H9 (cell line): ENCODE data around the gene FAM98C. TPM values are rescaled to one million over a fixed set of nuclear protein-coding genes. Genes with fewer than 3 reads are reported as not detected.

ENCODE experiments used
- DNase-seq: peaks from one replicate; pipeline ENCODE4 v3.0.0-alpha.2; 2017
- H2AFZ ChIP-seq: one replicate; pipeline ENCODE4 v1.6.1; 2013; ENCODE audit warnings: mild to moderate bottlenecking, low read length, control low read depth, moderate library complexity
- H2AK5ac ChIP-seq: 2 replicates; pipeline ENCODE4 v1.6.1; 2013; ENCODE audit warnings: low read length, control low read depth, mixed read lengths; ENCODE audit not compliant: insufficient read length
- H2BK120ac ChIP-seq: one replicate; pipeline ENCODE4 v1.6.1; 2013; ENCODE audit warnings: low read depth, mild to moderate bottlenecking, low read length, control low read depth, inconsistent platforms; ENCODE audit not compliant: poor library complexity, severe bottlenecking
- H2BK12ac ChIP-seq: 2 replicates; pipeline ENCODE4 v1.6.1; 2013; ENCODE audit warnings: low read length, control low read depth, mixed read lengths, low read depth; ENCODE audit not compliant: insufficient read length
- H2BK15ac ChIP-seq: 2 replicates; pipeline ENCODE4 v1.6.1; 2013; ENCODE audit warnings: low read depth, low read length, control low read depth
- H2BK20ac ChIP-seq: one replicate; pipeline ENCODE4 v1.6.1; 2013; ENCODE audit warnings: low read depth, mild to moderate bottlenecking, low read length, control low read depth, inconsistent platforms; ENCODE audit not compliant: poor library complexity, severe bottlenecking
- H2BK5ac ChIP-seq: 2 replicates; pipeline ENCODE4 v1.6.1; 2013; ENCODE audit warnings: low read length, control low read depth, mixed read lengths; ENCODE audit not compliant: insufficient read length
- H3K14ac ChIP-seq: 2 replicates; pipeline ENCODE4 v1.6.1; 2013; ENCODE audit warnings: low read length, control low read depth; ENCODE audit not compliant: insufficient read depth
- H3K18ac ChIP-seq: 2 replicates; pipeline ENCODE4 v1.6.1; 2013; ENCODE audit warnings: low read depth, mild to moderate bottlenecking, mixed read lengths, low read length, control low read depth; ENCODE audit not compliant: insufficient read length
- H3K23ac ChIP-seq: 2 replicates; pipeline ENCODE4 v1.6.1; 2013; ENCODE audit warnings: low read length, control low read depth, mixed read lengths, low read depth; ENCODE audit not compliant: insufficient read length
- H3K23me2 ChIP-seq: 2 replicates; pipeline ENCODE4 v1.6.1; 2013; ENCODE audit warnings: low read depth, mild to moderate bottlenecking, mixed read lengths, low read length, control low read depth; ENCODE audit not compliant: insufficient read length, poor library complexity, severe bottlenecking
- H3K27ac ChIP-seq: 2 replicates; pipeline ENCODE4 v1.5.1; 2013; ENCODE audit warnings: low read length, control low read depth, mixed read lengths, low read depth; ENCODE audit not compliant: insufficient read length
- H3K27me3 ChIP-seq: 2 replicates; pipeline ENCODE4 v1.6.1; 2013; ENCODE audit warnings: low read length, control low read depth, inconsistent platforms; ENCODE audit not compliant: insufficient read depth
- H3K4ac ChIP-seq: 2 replicates; pipeline ENCODE4 v1.6.1; 2013; ENCODE audit warnings: low read depth, mild to moderate bottlenecking, control low read depth, inconsistent platforms, low read length, moderate library complexity
- H3K4me1 ChIP-seq: 2 replicates; pipeline ENCODE4 v1.6.1; 2013; ENCODE audit warnings: low read length, control low read depth, inconsistent platforms; ENCODE audit not compliant: insufficient read depth
- H3K4me2 ChIP-seq: 2 replicates; pipeline ENCODE4 v1.6.1; 2013; ENCODE audit warnings: low read length, control low read depth, mixed read lengths; ENCODE audit not compliant: insufficient read length, insufficient read depth
- H3K56ac ChIP-seq: 2 replicates; pipeline ENCODE4 v1.6.1; 2013; ENCODE audit warnings: low read depth, mild to moderate bottlenecking, mixed read lengths, low read length, control low read depth; ENCODE audit not compliant: insufficient read length
- H3K79me1 ChIP-seq: 2 replicates; pipeline ENCODE4 v1.6.1; 2013; ENCODE audit warnings: low read depth, mild to moderate bottlenecking, moderate library complexity, low read length, control low read depth, inconsistent platforms; ENCODE audit not compliant: insufficient read depth, poor library complexity, severe bottlenecking
- H3K79me2 ChIP-seq: 2 replicates; pipeline ENCODE4 v1.6.1; 2013; ENCODE audit warnings: low read length, control low read depth, inconsistent platforms; ENCODE audit not compliant: insufficient read depth
- H3K9ac ChIP-seq: 2 replicates; pipeline ENCODE4 v1.6.1; 2013; ENCODE audit warnings: low read length, control low read depth, mixed read lengths; ENCODE audit not compliant: insufficient read length; ENCODE audit errors: extremely low read depth
- H3K9me3 ChIP-seq: one replicate; pipeline ENCODE4 v1.6.1; 2013; ENCODE audit warnings: low read depth, low read length, inconsistent platforms; ENCODE audit not compliant: control insufficient read depth
- H3T11ph ChIP-seq: one replicate; pipeline ENCODE4 v1.6.1; 2013; ENCODE audit warnings: mild to moderate bottlenecking, low read length, control low read depth, inconsistent platforms
- H4K20me1 ChIP-seq: one replicate; pipeline ENCODE4 v1.6.1; 2013; ENCODE audit not compliant: control insufficient read depth, insufficient read length, insufficient read depth
- H4K5ac ChIP-seq: 2 replicates; pipeline ENCODE4 v1.6.1; 2013; ENCODE audit warnings: low read depth, mild to moderate bottlenecking, mixed read lengths, low read length, control low read depth; ENCODE audit not compliant: insufficient read length
- H4K8ac ChIP-seq: replicated peaks from 2 replicates; pipeline ENCODE4 v1.6.1; 2013; ENCODE audit warnings: low read length, control low read depth, mixed read lengths, low read depth; ENCODE audit not compliant: insufficient read length
- H4K91ac ChIP-seq: 2 replicates; pipeline ENCODE4 v1.6.1; 2013; ENCODE audit warnings: low read depth, mild to moderate bottlenecking, moderate library complexity, mixed read lengths, low read length, control low read depth; ENCODE audit not compliant: insufficient read length
- H3K27ac Mint-ChIP-seq, 3 experiments: 2 replicates in 2 of 3; 3 replicates in 1 of 3; pipeline ENCODE4 v1.8.0; 2020 to 2021; ENCODE audit warnings: mixed read lengths in 3 of 3, mild to moderate bottlenecking in 1 of 3, moderate library complexity in 1 of 3
- H3K27me3 Mint-ChIP-seq: 2 replicates; pipeline ENCODE4 v1.8.0; 2021; ENCODE audit warnings: low read depth, mild to moderate bottlenecking, moderate library complexity, mixed read lengths
- H3K36me3 Mint-ChIP-seq, 3 experiments: 2 replicates in 2 of 3; 3 replicates in 1 of 3; pipeline ENCODE4 v1.8.0; 2020 to 2021; ENCODE audit warnings: low read depth in 3 of 3, mixed read lengths in 3 of 3; ENCODE audit not compliant: insufficient read depth in 1 of 3
- H3K4me1 Mint-ChIP-seq, 2 experiments: 2 replicates each; pipeline ENCODE4 v1.8.0; 2020; ENCODE audit warnings: mixed read lengths in 2 of 2
- H3K4me3 Mint-ChIP-seq, 2 experiments: 2 replicates in 1 of 2; 3 replicates in 1 of 2; pipeline ENCODE4 v1.8.0; 2020 to 2021; ENCODE audit warnings: mild to moderate bottlenecking in 2 of 2, mixed read lengths in 2 of 2, moderate library complexity in 1 of 2
- H3K9me3 Mint-ChIP-seq, 2 experiments: 2 replicates in 1 of 2; 3 replicates in 1 of 2; pipeline ENCODE4 v1.8.0; 2020; ENCODE audit warnings: mild to moderate bottlenecking in 2 of 2, mixed read lengths in 2 of 2, moderate library complexity in 1 of 2
- WGBS: extraction: QIAGEN DNeasy Blood & Tissue Kit; methylation state at CpG from one replicate; pipeline ENCODE4 v1.1.7; 2013; ENCODE audit warnings: missing lambda C conversion rate, low lambda C conversion rate, mixed read lengths; ENCODE audit not compliant: insufficient read length; ENCODE audit errors: extremely low coverage; 5-methylcytosine and 5-hydroxymethylcytosine counted together
- total RNA-seq: library from RNA; stranded (reverse); gene quantifications from 2 replicates; pipeline ENCODE4 v1.2.1, GENCODE V29; 2021
- TF ChIP-seq, protein P1 (sequence below): fragments of 200-600 bp; sonication (generic); conservative IDR thresholded peaks from 3 replicates; pipeline ENCODE4 v1.8.0; 2021; ENCODE audit warnings: antibody characterized with exemption, mild to moderate bottlenecking

The FAM98C gene
- total RNA-seq, 1 experiment from 2014 or later, result 16.4 TPM

- H3K4me1 Mint-ChIP-seq, result peaks cover 9 to 16% of the 10 kb centered on the region in 2 experiments
- no peak overlapping the region for H3K4me2 ChIP-seq
- H3K36me3 Mint-ChIP-seq, result peaks cover 20 to 57% (median 43%) of the 10 kb centered on the region in 3 experiments; a peak in 6 of 7 replicates
- no peak overlapping the region for H4K5ac ChIP-seq
- no peak overlapping the region for H3K23ac ChIP-seq
- peak overlapping the region in 1 of 3 experiments; percentile 41; a peak in 2 of 7 replicates for H3K27ac Mint-ChIP-seq
- H4K8ac ChIP-seq, result no peak overlapping the region
- H4K20me1 ChIP-seq, result peaks cover 3% of the 10 kb centered on the region
- no peak overlapping the region for H3K4ac ChIP-seq
- H3K18ac ChIP-seq, result no peak overlapping the region
- no peak overlapping the region for H2BK120ac ChIP-seq
- no peak overlapping the region for H4K91ac ChIP-seq
- no peak overlapping the region for H3K4me3 Mint-ChIP-seq
- no peak overlapping the region for H2BK20ac ChIP-seq
- no peak overlapping the region for H2BK12ac ChIP-seq
- H3T11ph ChIP-seq, result no peak overlapping the region
- H2AFZ ChIP-seq, result no peak overlapping the region
- DNase-seq, result no peak
- H3K79me2 ChIP-seq, result no peaks in the 10 kb centered on the region
- no peaks in the 10 kb centered on the region for H3K9me3 ChIP-seq
- H3K27me3 Mint-ChIP-seq, result peaks cover 2% of the 10 kb centered on the region; the same call in 1 of the 2 replicates
- H3K56ac ChIP-seq, result no peak overlapping the region
- H3K27ac ChIP-seq, result no peak overlapping the region
- H2BK15ac ChIP-seq, result no peak overlapping the region
- whole genome bisulfite sequencing, result no CpG with 5 or more reads among the region's 10 CpGs
- no peak overlapping the region for H2AK5ac ChIP-seq
- H3K14ac ChIP-seq, result no peak overlapping the region
- TF ChIP-seq, protein P1, sequence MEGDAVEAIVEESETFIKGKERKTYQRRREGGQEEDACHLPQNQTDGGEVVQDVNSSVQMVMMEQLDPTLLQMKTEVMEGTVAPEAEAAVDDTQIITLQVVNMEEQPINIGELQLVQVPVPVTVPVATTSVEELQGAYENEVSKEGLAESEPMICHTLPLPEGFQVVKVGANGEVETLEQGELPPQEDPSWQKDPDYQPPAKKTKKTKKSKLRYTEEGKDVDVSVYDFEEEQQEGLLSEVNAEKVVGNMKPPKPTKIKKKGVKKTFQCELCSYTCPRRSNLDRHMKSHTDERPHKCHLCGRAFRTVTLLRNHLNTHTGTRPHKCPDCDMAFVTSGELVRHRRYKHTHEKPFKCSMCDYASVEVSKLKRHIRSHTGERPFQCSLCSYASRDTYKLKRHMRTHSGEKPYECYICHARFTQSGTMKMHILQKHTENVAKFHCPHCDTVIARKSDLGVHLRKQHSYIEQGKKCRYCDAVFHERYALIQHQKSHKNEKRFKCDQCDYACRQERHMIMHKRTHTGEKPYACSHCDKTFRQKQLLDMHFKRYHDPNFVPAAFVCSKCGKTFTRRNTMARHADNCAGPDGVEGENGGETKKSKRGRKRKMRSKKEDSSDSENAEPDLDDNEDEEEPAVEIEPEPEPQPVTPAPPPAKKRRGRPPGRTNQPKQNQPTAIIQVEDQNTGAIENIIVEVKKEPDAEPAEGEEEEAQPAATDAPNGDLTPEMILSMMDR, result no peak
- no peaks in the 10 kb centered on the region for H3K79me1 ChIP-seq
- peaks cover 19% of the 10 kb centered on the region for H3K23me2 ChIP-seq
- H3K9ac ChIP-seq, result no peak overlapping the region
- H3K9me3 Mint-ChIP-seq, result no peaks in the 10 kb centered on the region
- H3K4me1 ChIP-seq, result no peaks in the 10 kb centered on the region
- H2BK5ac ChIP-seq, result no peak overlapping the region
- H3K27me3 ChIP-seq, result no peaks in the 10 kb centered on the region
These were observed 19.7 kb upstream of the FAM98C start for GRCh38 chr19:38383184-38383583.
